ENCODE data around the gene SLC35D1.

DNA sequence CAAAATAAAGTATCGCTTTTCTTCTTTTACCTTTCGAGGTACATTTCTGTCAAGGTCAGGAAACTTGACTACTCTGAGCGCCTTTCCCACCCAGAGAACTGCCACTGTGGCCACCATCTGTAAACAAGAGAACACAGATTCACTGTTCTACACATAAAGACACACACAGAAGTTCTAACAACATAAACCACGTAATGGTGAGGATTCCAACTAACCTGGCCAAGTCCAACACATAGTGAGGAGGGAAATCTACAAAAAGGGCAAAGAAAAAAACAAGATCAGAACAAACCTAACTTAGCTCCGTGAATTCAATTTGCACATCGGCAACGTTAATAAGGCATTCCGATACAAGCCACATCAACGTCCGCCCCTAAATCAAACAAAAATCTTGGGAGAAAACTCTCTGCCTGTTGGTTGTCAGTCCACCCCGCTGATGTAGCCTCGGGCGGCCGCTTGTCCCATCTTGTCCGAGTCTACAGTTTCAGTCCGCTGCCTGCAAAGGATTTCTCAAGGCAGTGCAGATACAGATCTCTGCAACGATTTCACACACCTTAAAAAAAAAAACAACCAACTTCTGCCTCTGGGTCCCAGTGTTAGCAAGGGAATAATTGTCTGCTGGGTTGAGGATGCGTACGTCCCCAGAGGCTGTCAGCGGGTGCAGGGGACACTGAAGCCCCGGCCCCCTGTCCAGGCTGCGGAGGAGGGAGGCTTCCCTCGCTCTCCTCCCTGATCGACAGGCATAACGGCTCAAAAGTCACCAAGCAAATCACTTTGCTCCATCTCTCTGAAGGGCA is 1.0 kb downstream of the SLC35D1 start:
- peak; percentile 53; the same call in 1 of the 2 replicates for TF ChIP-seq DPF2 (IDR thresholded peaks at IDR 0.05)
- TF ChIP-seq SMAD4 (CRISPR knock-in tag; conservative IDR thresholded peaks at IDR 0.05): 0 out of 2 replicates have a peak, but pooled peaks have one; percentile 1
- TF ChIP-seq DIDO1 (tag; IDR thresholded peaks at IDR 0.05; ENCODE audit: low read depth): no peak
- no peak for TF ChIP-seq MYBL2 (IDR thresholded peaks at IDR 0.05; ENCODE audit: low read depth)
- no peak for TF ChIP-seq MYBL2 (CRISPR knock-in tag; IDR thresholded peaks at IDR 0.05; ENCODE audit: borderline replicate concordance)
- 0 out of 4 replicates have a peak, but pooled peaks of 1 of the 2 experiments have one; percentile 10 for TF ChIP-seq MAZ (CRISPR knock-in tag; conservative IDR thresholded peaks at IDR 0.05 in 1 of 2, IDR thresholded peaks at IDR 0.05 in 1 of 2)
- TF ChIP-seq TSC22D4 (tag; IDR thresholded peaks at IDR 0.05): no peak
- no peak for TF ChIP-seq POLR2A (conservative IDR thresholded peaks at IDR 0.05)
- TF ChIP-seq ZNF785 (CRISPR knock-in tag; IDR thresholded peaks at IDR 0.05): no peak
- no peak for TF ChIP-seq PCBP1 (IDR thresholded peaks at IDR 0.05; ENCODE audit: low read depth, low read length, poor library complexity, severe bottlenecking)
- TF ChIP-seq, protein P1, sequence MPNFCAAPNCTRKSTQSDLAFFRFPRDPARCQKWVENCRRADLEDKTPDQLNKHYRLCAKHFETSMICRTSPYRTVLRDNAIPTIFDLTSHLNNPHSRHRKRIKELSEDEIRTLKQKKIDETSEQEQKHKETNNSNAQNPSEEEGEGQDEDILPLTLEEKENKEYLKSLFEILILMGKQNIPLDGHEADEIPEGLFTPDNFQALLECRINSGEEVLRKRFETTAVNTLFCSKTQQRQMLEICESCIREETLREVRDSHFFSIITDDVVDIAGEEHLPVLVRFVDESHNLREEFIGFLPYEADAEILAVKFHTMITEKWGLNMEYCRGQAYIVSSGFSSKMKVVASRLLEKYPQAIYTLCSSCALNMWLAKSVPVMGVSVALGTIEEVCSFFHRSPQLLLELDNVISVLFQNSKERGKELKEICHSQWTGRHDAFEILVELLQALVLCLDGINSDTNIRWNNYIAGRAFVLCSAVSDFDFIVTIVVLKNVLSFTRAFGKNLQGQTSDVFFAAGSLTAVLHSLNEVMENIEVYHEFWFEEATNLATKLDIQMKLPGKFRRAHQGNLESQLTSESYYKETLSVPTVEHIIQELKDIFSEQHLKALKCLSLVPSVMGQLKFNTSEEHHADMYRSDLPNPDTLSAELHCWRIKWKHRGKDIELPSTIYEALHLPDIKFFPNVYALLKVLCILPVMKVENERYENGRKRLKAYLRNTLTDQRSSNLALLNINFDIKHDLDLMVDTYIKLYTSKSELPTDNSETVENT (CRISPR knock-in tag; IDR thresholded peaks at IDR 0.05): no peak
- no peak for TF ChIP-seq MYC (IDR thresholded peaks at IDR 0.05; ENCODE audit: low read depth, low read length)
- no peak for TF ChIP-seq MYC (CRISPR knock-in tag; IDR thresholded peaks at IDR 0.05; ENCODE audit: borderline replicate concordance, low read depth)
- no peak for TF ChIP-seq ZNF253 (CRISPR knock-in tag; conservative IDR thresholded peaks at IDR 0.05)
- TF ChIP-seq FOS (IDR thresholded peaks at IDR 0.05; ENCODE audit: extremely low read depth, insufficient read length): no peak
